ENCODE data around the gene DNM1. TPM values are rescaled to one million over a fixed set of nuclear protein-coding genes. Genes with fewer than 3 reads are reported as not detected.

DNM1 gene
- total and polyA plus RNA-seq, 2 of the 8 experiments (the other 6 are each of a cell fraction or from before 2014, with no cell fraction given), result 34.3 to 62.7 TPM

DNA sequence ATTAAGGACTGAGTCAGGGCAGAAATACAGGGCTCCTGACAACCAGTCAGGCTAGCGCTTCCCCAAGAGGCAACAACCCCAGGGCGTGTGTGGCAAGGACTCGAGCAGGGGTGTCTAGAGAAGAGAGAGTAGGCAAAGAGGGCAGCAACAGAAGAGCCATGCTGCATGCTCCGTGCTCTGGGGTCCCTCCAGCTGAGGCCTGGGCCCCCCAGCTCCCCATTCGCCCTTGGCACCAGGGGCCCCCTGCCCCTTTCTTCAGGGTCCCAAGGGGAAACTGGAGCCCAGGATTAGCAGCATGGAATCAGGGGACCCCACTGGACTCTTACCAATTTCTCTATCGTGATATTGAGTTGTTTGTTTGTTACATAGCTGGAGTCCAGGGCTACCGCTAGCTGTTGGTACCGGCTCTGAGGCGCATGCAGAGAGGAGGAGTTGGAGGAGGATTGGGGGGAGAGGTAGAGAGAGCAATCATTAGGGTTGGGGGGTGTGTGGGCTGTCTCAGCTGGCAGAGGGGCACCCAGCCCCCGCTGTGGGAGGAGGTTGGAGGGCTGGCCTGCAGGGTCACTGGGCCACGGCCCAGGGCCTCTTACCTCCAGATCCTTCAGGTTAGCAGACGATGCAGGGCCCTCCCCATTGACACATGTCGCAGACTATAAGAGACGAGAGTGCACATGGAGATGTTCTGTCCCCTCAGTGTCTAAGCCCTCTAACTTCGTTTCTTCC lies 63.9 kb downstream of the DNM1 start:
- WGBS, 2 experiments (ENCODE audit: extremely low coverage in 1 of 2, insufficient coverage in 1 of 2, insufficient read length in 1 of 2, insufficient replicate concordance in 2 of 2, low coverage in 1 of 2, low lambda C conversion rate in 2 of 2, missing lambda C conversion rate in 1 of 2), result 91% methylated on average over 14 of the region's 15 CpGs; no CpG with 5 or more reads in 1 of the 2 experiments
- Histone ChIP-seq H3K9me3 (ENCODE audit: insufficient read depth in 2 of 2, low read depth in 1 of 2, low read length in 1 of 2) (no peaks in the 10 kb centered on the region), H3K27me3 (replicated peaks in 1 of 4; ENCODE audit: control insufficient read depth in 3 of 4, extremely low read depth in 1 of 4, insufficient read depth in 3 of 4, low read length in 3 of 4) (peaks cover 0 to 3% (median 0%) of the 10 kb centered on the region in 4 experiments; a peak in 1 of 7 replicates), H3K56ac (replicated peaks; ENCODE audit: insufficient read length, low read depth, low read length) (no peak overlapping the region), H2BK5ac (ENCODE audit: low read depth, low read length) (no peak overlapping the region), H3K23me2 (ENCODE audit: low read depth, low read length) (no peaks in the 10 kb centered on the region), H4K91ac (replicated peaks; ENCODE audit: insufficient read length, low read length) (no peak overlapping the region), H3K9ac (replicated peaks in 1 of 4; ENCODE audit: extremely low read depth in 1 of 4, low read depth in 3 of 4, low read length in 3 of 4) (no peak overlapping the region), H3K18ac (ENCODE audit: extremely low read depth, low read length) (no peak overlapping the region), H2BK120ac (replicated peaks; ENCODE audit: low read depth, low read length) (no peak overlapping the region), H3K4me3 (ENCODE audit: extremely low read depth in 1 of 4, insufficient read depth in 2 of 4, low read depth in 3 of 4, low read length in 4 of 4) (no peak overlapping the region), H4K8ac (ENCODE audit: extremely low read depth, insufficient read depth, low read length) (no peak overlapping the region), H2BK20ac (ENCODE audit: low read length) (no peak overlapping the region), H3K79me1 (ENCODE audit: low read depth, low read length) (no peaks in the 10 kb centered on the region), H3K79me2 (ENCODE audit: control insufficient read depth in 1 of 2, insufficient read depth in 2 of 2, low read length in 2 of 2) (no peaks in the 10 kb centered on the region), H3K4ac (replicated peaks; ENCODE audit: insufficient read length, low read depth, low read length) (no peak overlapping the region), H2AFZ (ENCODE audit: low read length) (no peak overlapping the region), H3K4me1 (replicated peaks in 1 of 4; ENCODE audit: control insufficient read depth in 3 of 4, insufficient read depth in 4 of 4, low read length in 3 of 4) (no peaks in the 10 kb centered on the region), H3K4me2 (ENCODE audit: insufficient read depth in 1 of 2, low read depth in 2 of 2, low read length in 2 of 2) (no peak overlapping the region), H3K36me3 (ENCODE audit: control insufficient read depth in 2 of 4, insufficient read depth in 4 of 4, low read length in 3 of 4) (peaks cover 3 to 24% (median 11%) of the 10 kb centered on the region in 4 experiments; a peak in 6 of 8 replicates), H4K20me1 (replicated peaks in 1 of 2; ENCODE audit: control insufficient read depth in 1 of 2, insufficient read depth in 2 of 2, low read length in 2 of 2) (peaks cover 0 to 2% of the 10 kb centered on the region in 2 experiments), H3K23ac (ENCODE audit: insufficient read length) (no peak overlapping the region), H4K5ac (ENCODE audit: insufficient read length, low read depth, low read length) (no peak overlapping the region), H3K14ac (ENCODE audit: insufficient read length) (no peak overlapping the region), H2BK15ac (ENCODE audit: low read length) (no peak overlapping the region), H2AK5ac (ENCODE audit: low read depth, low read length) (no peak overlapping the region), H2BK12ac (ENCODE audit: low read depth, low read length) (no peak overlapping the region), H3K27ac (ENCODE audit: low read depth, low read length) (no peak overlapping the region)
- ChIA-PET POLR2A (ENCODE audit: partially characterized antibody) (interaction anchor here (0.6 to 1.7 kb wide), 3 partner anchors 14 to 58 kb away, joined by 3 read pairs; no protein-coding TSS in a partner anchor), CTCF (ENCODE audit: partially characterized antibody) (interaction anchor here (0.5 to 4.8 kb wide), 2 partner anchors 11 to 753 kb away, joined by 4 to 58 read pairs; no protein-coding TSS in a partner anchor)
- FAIRE-seq (no peak), DNase-seq (ENCODE audit: low read depth in 1 of 2, low spot score in 2 of 2) (no peak)
- TF ChIP-seq JUND (IDR thresholded peaks at IDR 0.05; ENCODE audit: low read length), result no peak
